PC-3 (cell line): ENCODE measurements around the gene MS4A4E.

ENCODE experiments used
- EZH2 ChIP-seq: fragments of 300-600 bp; sonication (generic); IDR thresholded peaks from one replicate; pipeline ENCODE4 v1.6.1; 2017; ENCODE audit warnings: antibody characterized with exemption, mild to moderate bottlenecking, low read length; ENCODE audit not compliant: unreplicated experiment
- TF ChIP-seq, protein P1 (sequence below): fragments of 300-600 bp; sonication (generic); conservative IDR thresholded peaks from 2 replicates; pipeline ENCODE4 v1.5.1; 2017; ENCODE audit warnings: antibody characterized with exemption, low read depth, mild to moderate bottlenecking, low read length

- TF ChIP-seq, protein P1, sequence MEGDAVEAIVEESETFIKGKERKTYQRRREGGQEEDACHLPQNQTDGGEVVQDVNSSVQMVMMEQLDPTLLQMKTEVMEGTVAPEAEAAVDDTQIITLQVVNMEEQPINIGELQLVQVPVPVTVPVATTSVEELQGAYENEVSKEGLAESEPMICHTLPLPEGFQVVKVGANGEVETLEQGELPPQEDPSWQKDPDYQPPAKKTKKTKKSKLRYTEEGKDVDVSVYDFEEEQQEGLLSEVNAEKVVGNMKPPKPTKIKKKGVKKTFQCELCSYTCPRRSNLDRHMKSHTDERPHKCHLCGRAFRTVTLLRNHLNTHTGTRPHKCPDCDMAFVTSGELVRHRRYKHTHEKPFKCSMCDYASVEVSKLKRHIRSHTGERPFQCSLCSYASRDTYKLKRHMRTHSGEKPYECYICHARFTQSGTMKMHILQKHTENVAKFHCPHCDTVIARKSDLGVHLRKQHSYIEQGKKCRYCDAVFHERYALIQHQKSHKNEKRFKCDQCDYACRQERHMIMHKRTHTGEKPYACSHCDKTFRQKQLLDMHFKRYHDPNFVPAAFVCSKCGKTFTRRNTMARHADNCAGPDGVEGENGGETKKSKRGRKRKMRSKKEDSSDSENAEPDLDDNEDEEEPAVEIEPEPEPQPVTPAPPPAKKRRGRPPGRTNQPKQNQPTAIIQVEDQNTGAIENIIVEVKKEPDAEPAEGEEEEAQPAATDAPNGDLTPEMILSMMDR, result no peak
- no peak for TF ChIP-seq EZH2
Observed at GRCh38 chr11:60209977-60210376, 33.0 kb downstream of the MS4A4E start.
